ENCODE data around the gene KCNAB2.

KCNAB2 gene

DNA sequence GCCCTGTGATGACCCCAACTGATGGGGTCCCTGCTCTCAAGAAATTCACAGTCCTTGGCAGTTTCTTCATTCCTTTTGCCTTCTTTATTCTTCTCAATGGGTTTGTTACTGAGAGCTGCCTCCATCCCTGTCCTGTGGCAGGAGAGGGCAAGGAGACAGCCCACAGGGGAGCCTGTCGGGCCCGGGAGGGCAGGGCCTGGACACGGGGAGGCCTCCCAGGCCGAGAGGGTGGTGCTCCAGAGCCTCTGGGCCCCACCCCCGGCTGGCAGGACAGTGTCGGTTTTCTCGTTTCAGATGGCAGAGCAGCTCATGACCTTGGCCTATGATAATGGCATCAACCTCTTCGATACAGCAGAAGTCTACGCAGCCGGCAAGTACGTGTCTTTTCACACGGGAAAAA is 36.2 kb downstream of the KCNAB2 start:
- no peak for DNase-seq (ENCODE audit: low read depth in 2 of 2)

DNA sequence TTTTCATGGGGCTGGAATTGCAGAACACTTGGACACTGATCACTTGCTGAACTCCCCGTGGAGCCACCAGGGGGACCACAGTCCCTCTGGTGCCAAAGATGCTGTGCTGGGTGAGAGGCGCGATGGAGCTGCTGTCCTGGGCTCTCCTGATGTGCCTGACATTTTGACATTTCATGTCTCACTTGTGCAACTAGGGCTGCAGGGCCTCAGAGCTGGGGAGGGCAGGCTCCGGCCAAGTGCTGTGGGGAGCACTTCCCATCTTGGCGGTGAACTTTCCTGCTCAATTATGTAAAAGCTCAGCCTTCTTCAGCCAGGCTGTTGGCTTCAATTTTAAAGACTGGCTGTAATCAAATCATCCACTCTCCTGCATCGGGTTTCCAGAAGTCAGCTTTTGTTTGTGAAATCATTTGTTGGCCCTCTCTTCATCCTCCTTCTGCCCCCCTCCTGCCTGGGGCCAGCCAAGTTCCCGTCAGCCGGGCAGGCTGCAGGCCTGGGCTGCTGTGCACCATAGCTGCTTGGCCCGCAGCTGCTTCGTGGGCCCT is 36.8 kb downstream of the KCNAB2 start:
- no peak for DNase-seq (ENCODE audit: low read depth in 2 of 2)

DNA sequence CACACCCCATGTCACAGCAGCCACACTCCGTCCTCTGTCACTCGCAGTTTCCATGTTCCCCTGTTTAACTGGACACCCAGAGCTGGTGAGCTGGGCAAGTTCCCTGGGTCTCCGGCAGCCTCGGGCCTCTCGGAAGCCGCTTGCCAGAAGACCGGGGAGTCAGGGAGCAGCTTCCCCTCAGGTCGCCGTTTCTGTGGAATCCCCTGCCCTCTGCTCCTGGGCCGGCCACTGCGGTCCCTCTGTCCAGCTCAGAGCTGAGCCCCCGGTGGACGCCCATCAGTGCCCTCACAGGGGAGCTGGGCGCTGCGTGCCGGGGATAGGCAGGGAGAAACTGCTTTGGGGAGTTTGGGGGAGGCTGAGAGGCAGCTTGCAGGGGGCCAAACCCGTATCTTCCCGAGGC is 37.7 kb downstream of the KCNAB2 start:
- no peak for DNase-seq (ENCODE audit: low read depth in 2 of 2)

DNA sequence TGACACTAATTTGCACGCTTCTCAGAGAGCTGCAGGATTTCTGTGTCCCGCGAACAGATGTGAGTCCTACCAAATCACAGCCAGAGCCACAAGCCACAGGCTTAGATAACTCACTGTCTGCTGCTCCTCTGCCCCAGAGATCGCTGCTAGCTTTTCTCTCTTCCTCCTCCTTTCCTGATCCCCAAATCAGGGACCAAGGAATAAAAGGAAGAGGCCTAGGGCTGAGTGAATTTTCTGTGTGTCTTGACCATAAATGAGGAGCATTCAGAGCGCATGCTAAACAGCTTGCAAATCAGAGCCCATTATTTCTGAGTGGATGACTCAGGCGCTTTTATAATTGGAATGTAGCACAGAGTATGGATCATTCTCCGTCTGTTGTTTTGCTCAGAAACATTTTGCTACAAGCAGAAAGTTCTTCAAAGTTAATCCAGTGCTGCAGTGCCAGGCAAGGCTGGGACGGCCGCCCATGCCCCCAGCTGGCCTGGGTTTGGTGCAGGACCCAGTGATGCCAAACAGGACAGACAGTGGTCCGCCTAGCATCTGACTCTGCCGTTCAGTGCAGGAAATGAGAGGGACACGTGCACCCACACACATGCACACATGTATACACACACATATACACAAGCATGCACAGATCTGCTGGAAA is 38.2 kb downstream of the KCNAB2 start:
- DNase-seq (ENCODE audit: low read depth in 2 of 2): no peak

DNA sequence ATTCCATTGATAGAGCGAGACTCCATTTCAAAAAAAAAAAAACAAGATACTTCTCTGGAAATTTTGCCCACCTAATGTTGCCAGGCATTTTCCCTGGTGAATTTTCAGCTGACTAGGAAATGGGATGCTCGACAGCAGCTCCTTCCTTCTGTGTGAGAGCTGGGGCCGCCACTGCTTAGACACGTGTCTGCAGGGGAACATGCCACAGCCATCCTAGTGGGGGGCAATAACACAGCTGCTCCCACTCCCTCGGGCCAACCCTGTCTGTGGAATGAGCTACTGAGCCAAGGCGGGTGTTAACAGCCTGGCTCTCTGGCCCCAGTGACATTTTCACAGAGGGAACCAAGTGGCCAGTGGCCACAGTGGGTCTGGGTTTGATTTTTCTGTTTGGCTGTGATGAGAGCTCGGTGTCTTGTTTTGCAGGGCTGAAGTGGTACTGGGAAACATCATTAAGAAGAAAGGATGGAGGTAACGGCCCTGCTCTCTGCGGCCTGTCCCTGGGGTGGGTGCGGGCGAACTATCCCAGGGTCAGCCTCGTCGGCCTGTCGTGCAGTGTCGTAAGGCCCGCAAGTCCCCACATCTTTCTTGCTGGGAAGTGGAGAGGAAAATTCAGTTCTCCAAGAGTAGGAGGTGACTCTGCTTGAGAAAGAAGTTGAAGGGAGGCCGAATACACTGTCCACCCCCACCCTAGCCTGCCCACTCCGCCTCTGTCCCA is 39.2 kb downstream of the KCNAB2 start:
- no peak for DNase-seq (ENCODE audit: low read depth in 2 of 2)

DNA sequence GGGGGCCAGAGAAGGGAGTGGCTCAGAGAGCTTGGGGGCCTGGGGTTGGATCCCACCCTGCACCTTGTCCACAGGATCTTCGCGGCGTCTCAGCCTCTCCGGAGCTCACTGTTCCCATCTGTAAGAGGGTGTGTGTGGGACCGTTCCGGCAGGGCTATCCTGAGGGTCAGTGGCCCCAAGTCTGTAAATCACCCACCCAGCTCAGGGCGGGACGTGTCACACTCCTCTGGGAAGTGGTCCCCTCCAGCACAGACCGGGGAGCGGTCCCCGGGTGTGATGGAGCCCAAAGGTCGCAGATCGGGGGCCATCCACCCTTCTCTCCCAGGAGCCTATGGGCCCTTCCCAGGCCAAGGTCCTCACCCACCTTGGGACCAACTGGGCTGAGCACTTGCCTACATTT is 40.0 kb downstream of the KCNAB2 start:
- DNase-seq (ENCODE audit: low read depth in 2 of 2): no peak

DNA sequence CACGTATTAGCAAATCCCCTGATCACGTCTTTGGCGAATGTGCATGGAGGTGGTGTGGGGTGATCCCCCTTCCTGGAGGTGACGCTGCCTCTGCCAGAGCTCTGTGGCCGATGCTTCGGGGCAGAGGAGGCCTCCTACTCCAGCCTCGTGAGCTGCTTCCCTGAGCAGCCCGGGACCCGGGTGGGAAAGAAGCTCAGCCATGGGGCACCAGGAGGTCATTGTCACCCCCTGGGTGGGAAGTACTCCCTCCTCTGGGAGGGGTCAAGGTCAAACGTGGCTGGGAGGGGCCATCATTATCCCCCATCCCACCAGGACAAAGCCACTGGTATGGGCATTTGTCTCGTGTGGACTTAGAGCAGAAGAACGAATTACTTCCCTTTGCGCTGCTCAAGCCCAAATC is 40.7 kb downstream of the KCNAB2 start:
- no peak for DNase-seq (ENCODE audit: low read depth in 2 of 2)

DNA sequence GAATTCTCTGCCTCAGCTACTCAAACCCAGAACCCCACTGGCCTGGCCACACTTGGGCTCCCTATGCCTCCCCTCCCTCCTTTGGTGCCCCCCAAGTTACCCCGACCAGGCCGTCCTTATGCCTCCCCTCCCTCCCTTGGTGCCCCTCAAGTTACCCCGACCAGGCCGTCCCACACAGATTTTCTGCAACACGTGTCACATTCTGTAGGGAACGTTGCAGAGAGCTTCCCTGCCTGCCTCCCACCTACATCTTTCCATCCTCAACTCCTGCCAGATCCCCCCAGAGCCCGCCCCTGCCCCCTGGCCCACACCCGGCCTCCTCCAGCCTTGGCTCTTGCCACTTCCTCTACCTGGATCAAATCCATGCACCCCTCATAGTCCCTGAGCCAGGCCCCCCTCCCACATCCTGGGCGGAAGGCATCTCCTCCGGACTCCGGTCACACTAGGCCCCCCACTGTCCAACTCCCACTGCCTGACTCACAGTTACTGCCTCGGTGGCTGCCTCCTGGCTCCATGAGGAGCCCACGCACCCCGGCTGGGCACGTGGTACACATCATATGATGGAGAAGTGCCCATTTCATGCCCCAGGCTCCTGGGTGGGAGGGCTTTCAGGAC is 41.2 kb downstream of the KCNAB2 start:
- DNase-seq (ENCODE audit: low read depth in 2 of 2): no peak

DNA sequence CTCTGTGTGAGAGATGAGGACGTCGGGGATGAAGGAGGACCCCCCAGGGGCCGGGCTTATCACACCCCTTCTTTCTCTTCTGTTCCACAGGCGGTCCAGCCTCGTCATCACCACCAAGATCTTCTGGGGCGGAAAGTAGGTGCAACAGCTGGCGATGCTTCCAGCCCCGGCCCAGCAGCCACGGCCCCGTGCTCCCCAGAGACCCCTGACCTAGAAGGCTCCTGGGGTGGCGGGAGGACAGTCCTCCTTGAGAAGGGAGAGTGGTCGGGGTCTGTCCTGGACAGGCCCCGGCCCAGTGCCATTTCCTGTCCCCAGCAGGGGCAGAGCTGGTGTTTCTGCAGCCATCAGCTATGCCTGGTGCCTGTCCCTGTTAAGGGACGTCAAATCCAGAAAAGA is 41.7 kb downstream of the KCNAB2 start:
- no peak for DNase-seq (ENCODE audit: low read depth in 2 of 2)

DNA sequence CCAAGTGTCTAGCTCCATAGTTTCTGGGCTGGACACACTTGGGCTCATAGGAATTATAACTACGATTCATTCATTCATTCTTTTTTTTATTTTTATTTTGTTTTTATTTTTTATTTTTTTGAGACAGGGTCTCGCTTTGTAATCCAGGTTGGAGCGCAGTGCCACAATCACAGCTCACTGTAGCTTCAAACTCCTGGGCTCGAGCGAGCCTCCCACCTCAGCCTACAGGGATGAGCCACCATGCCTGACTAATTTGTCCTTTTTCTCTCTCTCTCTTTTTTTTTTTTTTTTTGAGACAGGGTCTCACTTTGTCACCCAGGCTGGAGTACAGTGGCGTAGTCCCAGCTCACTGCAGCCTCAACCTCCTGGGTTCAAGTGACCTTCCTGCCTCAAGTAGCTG is 42.3 kb downstream of the KCNAB2 start:
- DNase-seq (ENCODE audit: low read depth in 2 of 2): no peak

DNA sequence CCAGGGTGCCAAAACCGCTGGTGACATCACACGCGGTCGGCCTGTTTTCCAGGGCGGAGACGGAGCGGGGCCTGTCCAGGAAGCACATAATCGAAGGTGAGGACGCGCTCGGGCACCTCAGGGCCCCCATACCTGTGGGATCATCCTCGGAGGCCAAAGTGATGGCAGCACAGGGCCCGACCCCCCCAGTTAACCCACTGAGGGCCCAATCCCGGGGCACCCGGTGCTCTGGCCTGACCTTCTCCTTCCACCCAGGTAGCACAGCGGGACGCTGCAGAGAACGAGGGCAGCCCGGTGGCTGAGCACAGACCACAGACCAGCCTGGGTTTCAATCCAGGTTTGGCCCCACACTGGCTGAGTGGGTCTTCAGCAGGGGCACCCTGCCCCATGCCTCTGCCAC is 43.3 kb downstream of the KCNAB2 start:
- DNase-seq (ENCODE audit: low read depth in 2 of 2): no peak

DNA sequence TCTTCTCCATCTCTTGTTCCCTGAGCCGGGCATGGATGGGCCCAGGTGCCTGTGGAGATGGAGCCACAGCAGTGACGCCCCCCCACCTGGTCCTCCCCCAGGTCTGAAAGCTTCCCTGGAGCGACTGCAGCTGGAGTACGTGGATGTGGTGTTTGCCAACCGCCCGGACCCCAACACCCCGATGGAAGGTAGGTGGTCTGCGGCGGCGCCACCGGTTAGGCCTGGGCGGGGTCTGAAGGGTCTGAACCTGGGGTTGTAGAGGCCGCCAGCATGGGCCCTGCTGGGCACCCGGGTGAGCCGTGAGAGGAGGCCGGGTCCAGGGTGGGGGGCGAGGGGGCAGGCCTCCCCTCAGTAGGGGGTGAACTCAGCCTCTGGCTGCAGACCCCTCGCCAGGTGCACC is 44.6 kb downstream of the KCNAB2 start:
- DNase-seq (ENCODE audit: low read depth in 2 of 2): no peak

DNA sequence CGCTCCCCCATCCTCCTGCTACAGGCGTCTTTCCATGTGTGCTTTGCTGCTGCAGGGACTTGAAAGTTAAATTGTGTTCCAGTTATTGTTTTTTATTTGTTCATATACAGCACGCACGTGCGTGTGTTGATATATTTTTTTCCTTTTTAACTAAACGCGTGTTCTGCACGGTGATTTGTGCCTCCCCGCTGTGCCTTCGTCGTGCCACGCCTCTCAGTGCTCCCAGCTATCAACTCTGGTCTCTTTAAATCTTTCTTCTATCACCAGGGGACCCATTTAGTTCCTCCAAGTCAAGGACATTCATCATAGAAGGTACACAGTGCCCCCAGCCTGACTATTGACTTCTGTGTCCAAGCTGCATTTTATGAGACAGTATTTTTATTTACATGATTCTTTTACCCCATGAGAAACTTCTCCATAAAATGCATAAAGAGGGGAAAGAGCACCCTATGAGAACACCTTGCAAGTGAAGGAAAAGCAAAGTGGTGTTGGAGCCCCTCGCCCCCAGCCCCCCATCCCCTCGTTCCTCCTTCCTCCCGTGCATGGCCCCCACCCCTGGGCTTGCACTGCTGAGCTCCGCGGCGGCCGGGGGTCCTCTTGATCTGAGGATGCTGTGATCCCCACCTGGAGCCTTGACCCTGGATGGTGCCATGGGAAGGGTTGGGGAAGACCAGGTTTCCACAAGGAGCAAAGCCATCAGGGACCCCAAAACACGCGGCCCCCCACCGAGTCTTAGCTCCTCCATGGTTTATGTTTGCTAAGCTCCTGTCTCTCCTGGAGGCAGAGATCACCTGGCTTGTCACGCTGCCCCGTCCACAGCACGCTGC is 45.5 kb downstream of the KCNAB2 start:
- DNase-seq (ENCODE audit: low read depth in 2 of 2): no peak

DNA sequence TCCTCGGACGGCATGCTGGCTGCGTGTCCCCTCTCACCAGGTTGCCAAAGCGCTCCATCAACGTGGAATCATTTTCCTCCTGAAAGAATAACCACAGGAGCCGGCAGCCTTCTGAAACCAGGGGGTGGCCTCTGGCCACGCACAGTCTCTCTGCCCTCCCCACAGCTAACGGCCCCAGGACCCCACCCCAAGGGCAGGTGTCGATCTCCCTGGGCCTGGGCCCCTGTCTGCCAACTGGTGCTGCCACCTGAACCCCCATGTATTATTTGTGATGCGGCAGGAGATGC is 46.1 kb downstream of the KCNAB2 start:
- no peak for DNase-seq (ENCODE audit: low read depth in 2 of 2)

DNA sequence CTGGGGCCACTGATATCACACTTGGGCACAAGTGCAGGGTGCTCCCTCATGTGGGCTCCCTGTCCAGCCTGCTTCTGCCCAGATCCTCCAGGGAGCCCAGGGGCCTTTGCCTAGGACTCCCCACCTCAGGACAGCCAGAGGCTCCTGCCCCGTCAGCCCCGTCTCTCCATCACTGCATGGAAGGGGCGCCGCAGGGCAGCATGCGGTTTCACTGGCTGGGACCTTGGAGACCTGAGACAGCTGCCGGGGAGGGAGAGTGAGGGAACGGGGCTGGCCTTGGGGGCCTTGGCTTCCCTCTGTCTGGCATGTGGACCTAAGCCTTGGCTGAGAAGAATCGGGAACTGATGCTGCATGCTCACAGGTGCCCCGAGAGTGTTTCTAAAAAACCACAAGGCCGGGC is 46.5 kb downstream of the KCNAB2 start:
- no peak for DNase-seq (ENCODE audit: low read depth in 2 of 2)

DNA sequence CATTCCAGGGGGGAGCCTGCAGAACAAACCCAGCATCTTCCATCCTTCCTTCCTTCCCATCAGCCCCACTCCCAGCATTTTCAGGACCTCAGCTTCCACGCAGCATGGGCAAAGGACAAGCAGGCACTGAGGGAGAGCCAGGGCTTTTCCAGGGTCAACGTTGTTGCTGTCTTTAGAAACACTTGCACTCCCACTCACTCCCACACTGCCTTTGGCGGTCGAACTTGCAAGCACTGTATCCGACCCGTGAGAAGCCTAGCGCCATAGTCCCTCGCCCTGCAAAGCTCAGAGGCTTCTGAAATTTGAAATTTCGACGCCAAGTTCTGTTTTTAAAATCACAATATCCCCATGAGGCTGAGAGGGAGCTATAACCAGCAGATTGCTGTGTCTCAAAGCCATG is 47.4 kb downstream of the KCNAB2 start:
- no peak for DNase-seq (ENCODE audit: low read depth in 2 of 2)

DNA sequence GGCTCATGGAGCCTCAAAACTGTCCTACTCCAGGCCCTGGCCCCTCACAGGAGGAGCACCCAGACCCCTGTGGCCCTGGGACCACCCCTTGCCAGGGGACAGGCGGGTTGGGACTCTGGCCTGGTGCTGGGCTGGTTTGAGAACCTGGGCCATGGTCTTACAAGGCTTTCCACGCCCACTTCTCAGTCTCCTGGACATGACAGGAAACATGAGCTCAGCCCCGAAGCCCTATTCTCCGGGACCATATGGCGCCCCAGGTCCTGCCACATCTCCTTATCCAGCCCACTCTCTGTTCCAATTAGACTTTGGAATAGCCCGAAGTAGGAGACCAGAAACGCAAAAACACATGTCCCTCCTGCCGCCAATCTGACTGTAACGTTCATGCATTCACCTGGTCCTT is 47.9 kb downstream of the KCNAB2 start:
- no peak for DNase-seq (ENCODE audit: low read depth in 2 of 2)

DNA sequence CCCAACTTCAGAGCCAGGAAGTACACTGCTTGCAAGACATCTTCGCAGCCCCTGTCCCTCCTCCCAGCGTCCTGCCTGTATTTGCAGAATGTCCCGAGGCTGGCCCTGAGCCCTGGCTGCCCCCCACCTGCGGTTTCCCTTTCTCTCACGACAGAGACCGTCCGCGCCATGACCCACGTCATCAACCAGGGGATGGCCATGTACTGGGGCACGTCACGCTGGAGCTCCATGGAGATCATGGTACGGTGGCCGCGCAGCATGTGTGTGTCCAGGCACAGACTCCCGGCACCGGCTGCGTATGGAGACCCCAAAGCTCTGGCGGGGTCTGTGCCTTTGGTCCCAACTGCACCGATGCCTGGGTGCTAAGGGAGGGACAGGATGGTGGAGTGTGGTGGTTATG is 48.6 kb downstream of the KCNAB2 start:
- DNase-seq (ENCODE audit: low read depth in 2 of 2): no peak

DNA sequence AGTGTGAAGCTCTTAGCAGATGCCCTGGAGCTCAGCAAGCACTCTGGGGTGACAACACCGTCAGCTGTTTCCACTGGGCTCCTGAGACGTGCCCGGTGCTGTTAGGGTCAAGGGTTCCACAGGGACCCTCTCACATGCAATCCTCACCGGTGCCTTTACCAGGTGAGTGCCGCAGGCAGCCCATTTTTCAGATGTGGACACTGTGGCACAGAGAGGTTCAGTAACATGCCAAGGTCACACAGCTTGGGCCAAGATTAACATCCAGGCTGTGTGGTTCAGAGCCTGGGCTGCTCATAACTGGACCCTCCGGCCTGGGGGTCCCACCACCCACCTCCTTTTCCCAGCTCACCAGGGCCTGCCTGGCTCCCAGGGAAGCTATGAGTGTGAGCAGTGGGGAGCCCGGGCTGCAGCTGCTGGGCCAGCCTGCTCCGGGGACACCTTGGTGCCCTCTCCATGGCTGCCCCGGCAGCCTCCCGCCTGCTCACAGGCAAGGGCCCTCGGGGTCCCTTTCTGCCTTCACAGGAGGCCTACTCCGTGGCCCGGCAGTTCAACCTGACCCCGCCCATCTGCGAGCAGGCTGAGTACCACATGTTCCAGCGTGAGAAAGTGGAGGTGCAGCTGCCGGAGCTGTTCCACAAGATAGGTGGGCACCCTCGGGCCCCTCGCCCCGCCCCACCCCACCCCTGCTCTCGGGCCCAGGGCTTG is 49.3 kb downstream of the KCNAB2 start:
- DNase-seq (ENCODE audit: low read depth in 2 of 2): no peak

DNA sequence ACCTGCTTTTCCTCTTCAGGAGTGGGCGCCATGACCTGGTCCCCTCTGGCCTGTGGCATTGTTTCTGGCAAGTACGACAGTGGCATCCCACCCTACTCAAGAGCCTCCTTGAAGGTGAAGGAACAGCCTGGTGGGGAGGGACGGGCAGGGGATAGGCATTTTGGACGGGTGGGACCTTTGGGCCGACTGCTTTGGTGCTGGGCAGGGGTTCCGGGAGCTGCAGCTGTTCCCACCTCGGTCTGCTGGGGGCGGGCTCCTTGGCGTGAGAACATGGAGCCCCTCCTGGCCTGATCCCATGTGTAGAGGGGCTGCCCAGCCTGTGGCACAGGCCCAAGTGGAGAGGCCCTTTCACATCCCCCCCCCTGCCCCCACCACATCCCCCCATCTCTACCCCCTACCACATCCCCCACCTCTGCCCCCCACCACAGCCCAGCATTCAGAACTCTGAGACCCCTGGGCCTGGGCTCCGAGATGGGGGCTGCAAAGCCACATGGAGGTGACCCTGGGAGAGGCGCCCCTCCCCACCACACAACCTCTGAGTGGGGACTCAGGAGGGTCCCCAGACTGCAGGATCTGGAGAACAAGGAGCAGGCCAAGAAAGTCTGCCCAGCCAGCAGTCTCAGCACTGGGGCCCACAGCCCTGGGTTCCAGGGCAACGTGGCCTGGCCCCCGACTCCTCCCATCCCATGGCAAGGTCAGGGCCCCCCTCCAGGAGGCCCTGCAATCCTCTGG is 50.0 kb downstream of the KCNAB2 start:
- no peak for DNase-seq (ENCODE audit: low read depth in 2 of 2)
